AG09309 (cell line): ENCODE measurements around the gene MACF1.
A peak's percentile ranks its signal among the peaks of the same experiment; 100 is the strongest.

Experiments
- DNase-seq: peaks from one replicate; pipeline ENCODE4 v3.0.0-alpha.2; 2010; ENCODE audit warnings: low read depth
- H3K4me3 ChIP-seq: 2 replicates; pipeline ENCODE4 v1.5.1; 2011; ENCODE audit warnings: mild to moderate bottlenecking, low read depth, low read length, moderate library complexity; ENCODE audit not compliant: control insufficient read depth
- CTCF ChIP-seq: IDR thresholded peaks from 2 replicates; pipeline ENCODE4 v1.5.1; 2011; ENCODE audit warnings: mild to moderate bottlenecking, low read depth, low read length, inconsistent platforms; ENCODE audit not compliant: insufficient read depth, control insufficient read depth; ENCODE audit errors: missing control alignments

MACF1 gene

GRCh38 chr1:39243302-39243701 lies 38.8 kb downstream of the MACF1 start:
- no peak for DNase-seq
- no peak for TF ChIP-seq CTCF
- H3K4me3 ChIP-seq = no peak overlapping the region

- H3K4me3 ChIP-seq = no peak overlapping the region
- no peak for TF ChIP-seq CTCF
- DNase-seq = no peak
Observed at GRCh38 chr1:39250460-39251240, 46.2 kb downstream of the MACF1 start.

GRCh38 chr1:39255222-39255621 lies 50.7 kb downstream of the MACF1 start:
- no peak for TF ChIP-seq CTCF
- no peak for DNase-seq
- no peak overlapping the region for H3K4me3 ChIP-seq

GRCh38 chr1:39258146-39258924 lies 53.8 kb downstream of the MACF1 start:
- H3K4me3 ChIP-seq = no peak overlapping the region
- DNase-seq = peak; percentile 23
- TF ChIP-seq CTCF = peak; percentile 88

GRCh38 chr1:39258925-39259244 lies 54.4 kb downstream of the MACF1 start:
- H3K4me3 ChIP-seq = no peak overlapping the region
- no peak for TF ChIP-seq CTCF
- no peak for DNase-seq

GRCh38 chr1:39261712-39262221 lies 57.3 kb downstream of the MACF1 start:
- no peak for DNase-seq
- no peak for TF ChIP-seq CTCF
- H3K4me3 ChIP-seq = no peak overlapping the region
